HG03575 (cell line): Measurements from ENCODE around the gene ANGPTL7.

ENCODE experiments used
- ATAC-seq: cut with Tn5 transposase; IDR thresholded peaks from one replicate; pipeline ENCODE4 v1.9.1; 2021; ENCODE audit not compliant: unreplicated experiment, insufficient number of reproducible peaks, low FRiP score; ENCODE audit errors: extremely low read depth

ANGPTL7 gene, protein sequence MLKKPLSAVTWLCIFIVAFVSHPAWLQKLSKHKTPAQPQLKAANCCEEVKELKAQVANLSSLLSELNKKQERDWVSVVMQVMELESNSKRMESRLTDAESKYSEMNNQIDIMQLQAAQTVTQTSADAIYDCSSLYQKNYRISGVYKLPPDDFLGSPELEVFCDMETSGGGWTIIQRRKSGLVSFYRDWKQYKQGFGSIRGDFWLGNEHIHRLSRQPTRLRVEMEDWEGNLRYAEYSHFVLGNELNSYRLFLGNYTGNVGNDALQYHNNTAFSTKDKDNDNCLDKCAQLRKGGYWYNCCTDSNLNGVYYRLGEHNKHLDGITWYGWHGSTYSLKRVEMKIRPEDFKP

GRCh38 chr1:11188858-11189451 lies at the start of gene ANGPTL7:
Gene ANGPTL7, plus strand, starts transcription at chr1:11189355. Its CDS starts 225 bp downstream, at chr1:11189580.
- no peak for ATAC-seq

GRCh38 chr1:11142618-11143391 lies 46.4 kb upstream of the ANGPTL7 start:
- no peak for ATAC-seq

DNA sequence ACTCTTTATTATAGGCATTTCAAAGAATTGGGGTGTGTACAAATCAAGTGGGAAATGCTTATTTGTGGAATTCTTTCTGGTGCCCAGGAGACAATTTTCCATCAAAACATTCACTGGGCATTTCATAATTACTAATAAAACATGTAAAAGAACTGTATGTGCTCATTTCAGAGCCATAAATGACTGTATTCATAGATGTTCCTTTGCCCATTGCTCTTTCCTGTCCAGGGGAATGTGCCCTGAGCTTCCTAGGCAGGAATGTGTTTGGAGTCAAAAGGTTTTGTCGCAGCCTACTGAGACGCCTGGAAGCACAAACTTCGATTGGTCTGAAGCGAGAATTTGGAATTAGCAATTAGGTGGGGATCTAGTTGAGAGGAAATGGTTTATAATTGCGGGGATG lies 45.8 kb upstream of the ANGPTL7 start:
- no peak for ATAC-seq

- ATAC-seq: no peak
Observed at GRCh38 chr1:11143907-11144306, 45.2 kb upstream of the ANGPTL7 start.

DNA sequence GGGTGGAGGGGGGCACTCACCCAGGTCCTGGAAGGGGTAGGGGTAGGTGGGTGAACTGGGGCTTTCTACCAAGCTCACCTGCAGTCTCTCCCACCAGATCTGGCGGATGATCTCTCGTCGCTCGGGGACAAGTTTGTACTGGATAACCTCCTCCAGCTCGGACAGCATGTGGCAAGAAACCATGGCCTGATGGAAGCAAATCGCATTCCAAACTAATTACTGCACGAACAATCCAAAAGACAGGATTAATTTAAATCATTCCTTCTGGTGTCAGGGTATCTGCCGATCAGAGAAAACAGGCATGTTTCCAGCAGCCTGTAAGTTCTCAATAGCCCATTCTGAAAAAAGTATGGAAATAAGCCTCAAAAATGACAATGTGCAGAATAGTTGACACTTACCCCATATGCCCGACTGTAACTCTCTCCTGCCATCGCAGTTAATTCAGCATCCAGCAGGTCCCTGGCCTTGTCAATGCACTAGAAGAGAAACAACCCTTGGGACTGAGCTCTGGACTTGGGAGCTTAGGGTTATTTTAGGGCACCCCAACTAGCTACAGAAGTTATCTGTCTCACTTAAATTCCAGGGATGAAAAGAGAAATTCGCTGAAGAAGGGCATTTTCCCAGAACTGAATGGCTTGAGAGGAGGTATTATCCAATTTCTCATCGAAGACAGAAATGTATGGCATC lies 44.4 kb upstream of the ANGPTL7 start:
- no peak for ATAC-seq

GRCh38 chr1:11145741-11146140 lies 43.4 kb upstream of the ANGPTL7 start:
- no peak for ATAC-seq

GRCh38 chr1:11147197-11147770 lies 41.9 kb upstream of the ANGPTL7 start:
- no peak for ATAC-seq

GRCh38 chr1:11150326-11150725 lies 38.8 kb upstream of the ANGPTL7 start:
- ATAC-seq: no peak

DNA sequence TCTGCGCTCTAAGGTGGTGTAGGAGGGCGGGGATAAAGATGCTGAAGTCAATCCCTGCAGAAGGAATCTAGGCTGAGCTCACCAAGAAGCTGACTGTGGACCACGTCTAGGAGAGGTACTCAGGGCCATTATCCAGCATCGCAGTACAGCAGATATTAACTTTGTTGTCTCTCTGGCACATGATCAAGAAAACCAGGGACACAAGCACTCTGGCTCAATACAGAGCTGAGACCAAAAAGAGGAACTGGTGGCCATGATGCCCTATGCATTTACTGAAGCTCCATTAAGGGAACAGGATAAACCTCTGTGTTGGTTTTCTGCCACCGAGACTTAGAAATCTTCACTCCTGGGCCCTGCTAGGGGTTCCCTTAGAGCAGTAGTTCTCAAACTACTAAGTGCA lies 38.0 kb upstream of the ANGPTL7 start:
- ATAC-seq: no peak

DNA sequence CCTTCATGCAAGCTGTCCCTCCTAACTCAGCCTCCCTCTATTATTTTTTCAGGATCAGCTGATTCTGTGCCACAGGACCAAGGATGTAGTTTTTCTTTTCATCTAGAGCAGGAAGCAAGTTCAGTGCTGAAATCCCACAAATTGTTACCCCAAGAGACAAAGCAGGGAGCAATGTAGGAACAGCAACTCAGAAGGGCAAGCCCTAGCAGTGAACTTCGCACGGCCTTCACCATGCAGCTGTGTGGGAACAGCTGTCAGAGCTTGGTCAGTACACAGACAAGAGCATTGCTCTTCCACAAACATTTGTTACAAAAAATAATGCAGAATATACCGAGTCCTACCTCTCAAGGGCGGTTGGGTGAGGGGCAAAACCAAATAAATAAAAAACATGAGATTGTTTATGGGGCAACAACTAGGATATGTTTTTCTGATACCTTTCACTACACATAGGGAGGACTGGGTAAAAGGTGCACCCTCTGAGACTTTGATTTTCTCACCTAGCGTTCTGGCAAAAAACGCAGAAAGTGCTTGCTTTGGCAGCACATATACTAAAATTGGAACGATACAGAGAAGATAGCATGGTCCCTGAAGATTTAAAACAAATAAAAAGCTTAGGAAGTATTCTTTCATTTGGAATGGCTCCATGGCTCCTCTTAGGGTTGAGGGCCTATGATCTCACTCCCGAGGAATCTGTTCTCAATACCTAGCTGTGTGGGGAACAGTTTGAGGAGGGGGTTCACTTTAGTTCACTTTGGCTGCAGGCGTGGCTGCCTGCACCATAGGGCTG lies 37.1 kb upstream of the ANGPTL7 start:
- ATAC-seq: no peak

DNA sequence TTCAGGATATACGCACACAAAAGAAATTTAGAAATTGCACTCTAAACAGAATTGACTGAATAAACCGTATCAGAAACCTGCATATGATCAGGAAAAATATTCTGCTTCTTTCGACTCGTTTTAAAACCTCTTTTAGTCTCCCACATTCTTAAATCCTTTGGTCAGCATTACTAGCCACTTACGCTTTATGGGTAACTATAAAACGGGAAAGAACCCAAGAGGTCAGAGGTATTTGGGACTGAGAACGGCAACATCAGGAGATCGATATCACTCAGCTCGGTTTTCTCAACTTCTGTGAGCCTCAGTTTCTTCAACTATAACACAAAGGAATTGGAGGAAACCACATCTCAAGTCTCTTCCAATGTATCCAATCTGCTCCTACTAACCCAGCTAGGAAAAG lies 36.4 kb upstream of the ANGPTL7 start:
- no peak for ATAC-seq

DNA sequence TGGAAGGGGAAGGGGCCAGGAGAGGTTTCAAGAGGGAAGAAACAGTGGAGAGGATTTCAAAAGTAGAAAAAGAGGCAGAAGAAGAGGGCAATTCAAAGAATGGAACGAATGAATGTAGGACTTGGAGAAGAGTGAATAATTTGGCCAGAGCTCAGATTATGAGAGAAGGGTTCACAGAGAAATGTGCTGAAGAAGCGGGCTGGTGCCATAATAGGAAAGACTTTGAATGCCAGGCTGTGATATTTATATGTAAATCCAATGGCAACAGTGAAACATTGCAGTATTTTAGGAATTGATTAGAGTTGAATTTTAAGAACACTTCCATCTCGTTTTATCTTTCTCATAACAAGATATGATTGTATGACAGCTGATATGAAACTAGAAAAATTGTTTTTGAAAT lies 36.0 kb upstream of the ANGPTL7 start:
- no peak for ATAC-seq

- no peak for ATAC-seq
Observed at GRCh38 chr1:11156441-11156840, 32.7 kb upstream of the ANGPTL7 start.

DNA sequence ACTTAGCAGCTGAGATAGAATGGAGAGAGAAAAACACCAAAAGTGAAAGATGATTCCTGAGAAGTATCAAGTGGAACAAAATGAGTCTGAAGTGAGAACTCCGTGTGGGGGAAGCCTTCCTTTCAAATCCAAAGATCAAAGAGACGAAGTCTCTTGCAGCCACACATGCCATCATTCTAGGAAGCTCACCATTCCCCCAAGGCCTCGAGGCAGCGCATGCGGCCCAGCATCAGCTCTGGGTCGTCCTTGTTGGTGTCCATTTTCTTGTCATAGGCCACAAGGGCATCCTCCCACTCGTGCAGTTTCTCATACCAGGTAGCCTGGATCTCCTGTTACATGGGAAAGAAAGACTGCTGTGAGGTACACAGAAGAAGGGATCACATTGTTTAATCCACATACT lies 32.2 kb upstream of the ANGPTL7 start:
- no peak for ATAC-seq

- ATAC-seq: no peak
Observed at GRCh38 chr1:11157394-11157793, 31.8 kb upstream of the ANGPTL7 start.

DNA sequence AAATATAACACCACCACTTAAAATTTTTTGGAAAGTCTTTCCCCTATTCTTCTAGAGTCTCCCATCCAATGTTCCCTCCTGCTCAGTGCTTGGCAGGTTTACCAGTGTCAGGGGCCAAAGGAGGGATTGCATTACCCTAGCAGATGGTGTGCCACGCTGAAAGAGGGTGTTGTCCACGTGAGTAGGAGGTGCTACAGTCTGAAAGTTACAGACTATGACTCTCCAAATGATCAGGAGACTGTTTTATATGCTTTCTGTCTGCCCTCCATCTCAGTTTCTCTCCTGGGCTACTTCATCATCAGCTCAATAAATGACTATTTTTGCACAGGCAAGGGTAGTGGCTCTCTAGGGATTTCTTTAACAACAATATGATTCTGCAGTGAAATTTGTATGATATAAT lies 31.3 kb upstream of the ANGPTL7 start:
- ATAC-seq: no peak

GRCh38 chr1:11158291-11158690 lies 30.9 kb upstream of the ANGPTL7 start:
- ATAC-seq: no peak

- ATAC-seq: no peak
Observed at GRCh38 chr1:11158720-11159321, 30.3 kb upstream of the ANGPTL7 start.
